CD4-positive, alpha-beta T cell treated with Interleukin-1 beta for 1 hour (primary cell): Measurements from ENCODE around the gene RAB30.

Source experiments
- DNase-seq, 2 donors: peaks; one replicate each; pipeline ENCODE4 v3.0.0-alpha.2; 2020 to 2022

Gene RAB30, protein sequence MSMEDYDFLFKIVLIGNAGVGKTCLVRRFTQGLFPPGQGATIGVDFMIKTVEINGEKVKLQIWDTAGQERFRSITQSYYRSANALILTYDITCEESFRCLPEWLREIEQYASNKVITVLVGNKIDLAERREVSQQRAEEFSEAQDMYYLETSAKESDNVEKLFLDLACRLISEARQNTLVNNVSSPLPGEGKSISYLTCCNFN

GRCh38 chr11:83071567-83072349, at the start of gene RAB30:
TSS of gene RAB30 (minus strand) at chr11:83071897. CDS start at chr11:82997316, 74,581 bp downstream.
- DNase-seq = peak; percentile 97

GRCh38 chr11:83120327-83120726, 48.6 kb upstream of the RAB30 start:
- no peak for DNase-seq

GRCh38 chr11:83119216-83119615, 47.5 kb upstream of the RAB30 start:
- no peak for DNase-seq

- DNase-seq = no peak
These were observed 47.1 kb upstream of the RAB30 start for GRCh38 chr11:83118814-83119213.

GRCh38 chr11:83116015-83116641, 44.4 kb upstream of the RAB30 start:
- no peak for DNase-seq

DNA sequence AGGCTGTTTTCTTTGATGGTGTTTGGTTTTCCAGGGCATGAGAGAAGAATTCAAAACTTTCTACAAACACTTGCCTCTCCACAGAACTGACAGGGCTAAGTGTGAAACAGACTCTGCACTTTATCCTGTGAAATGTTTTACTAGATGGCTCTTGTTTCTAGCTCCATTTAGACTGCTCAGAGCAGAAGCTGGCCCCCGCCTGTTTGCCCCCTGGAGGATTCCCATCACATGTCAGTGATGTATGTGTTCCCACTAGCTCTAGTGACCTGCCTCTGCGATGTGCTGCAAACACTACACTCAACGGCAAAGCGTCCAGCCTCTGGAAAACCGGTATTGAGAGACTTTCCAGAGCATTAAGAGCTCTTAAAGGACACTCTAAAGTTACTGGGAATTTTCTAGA, 43.9 kb upstream of the RAB30 start:
- no peak for DNase-seq

GRCh38 chr11:83115026-83115425, 43.3 kb upstream of the RAB30 start:
- DNase-seq = no peak

GRCh38 chr11:83112886-83113285, 41.2 kb upstream of the RAB30 start:
- DNase-seq = no peak

GRCh38 chr11:83105168-83105567, 33.5 kb upstream of the RAB30 start:
- DNase-seq = no peak

GRCh38 chr11:83102834-83103233, 31.1 kb upstream of the RAB30 start:
- no peak for DNase-seq

DNA sequence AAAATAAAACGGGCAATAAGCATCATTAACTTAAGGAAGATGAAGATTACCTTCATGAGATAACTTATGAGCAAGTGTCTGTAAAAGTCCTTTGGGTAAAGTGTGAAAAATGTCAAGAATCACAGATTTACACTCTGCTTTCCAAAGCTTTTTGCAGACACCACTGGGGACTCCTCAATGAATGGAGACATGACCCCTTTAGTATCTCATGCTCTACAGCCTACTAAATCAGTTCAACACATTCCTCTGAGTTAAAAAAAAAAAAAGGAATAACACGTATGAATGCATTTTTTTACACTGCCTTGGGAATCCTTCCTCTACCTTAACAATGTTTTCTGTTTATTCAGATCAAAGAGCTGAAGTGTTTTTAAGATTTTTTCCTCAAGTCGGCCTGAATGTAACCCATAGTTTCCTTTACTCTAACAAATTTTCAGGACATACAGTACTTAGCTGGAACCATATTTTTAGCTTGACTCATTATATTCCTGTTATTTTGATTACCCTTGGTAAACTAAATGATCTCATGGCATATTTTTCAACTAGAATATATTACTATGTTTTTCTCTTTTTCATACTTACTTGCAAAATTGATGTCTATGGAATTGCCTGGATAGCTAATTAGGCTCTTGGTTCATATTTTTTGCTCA, 25.9 kb upstream of the RAB30 start:
- DNase-seq = no peak

GRCh38 chr11:83093634-83094033, 21.9 kb upstream of the RAB30 start:
- DNase-seq = no peak

GRCh38 chr11:83092488-83093384, 21.0 kb upstream of the RAB30 start:
- DNase-seq = no peak

DNA sequence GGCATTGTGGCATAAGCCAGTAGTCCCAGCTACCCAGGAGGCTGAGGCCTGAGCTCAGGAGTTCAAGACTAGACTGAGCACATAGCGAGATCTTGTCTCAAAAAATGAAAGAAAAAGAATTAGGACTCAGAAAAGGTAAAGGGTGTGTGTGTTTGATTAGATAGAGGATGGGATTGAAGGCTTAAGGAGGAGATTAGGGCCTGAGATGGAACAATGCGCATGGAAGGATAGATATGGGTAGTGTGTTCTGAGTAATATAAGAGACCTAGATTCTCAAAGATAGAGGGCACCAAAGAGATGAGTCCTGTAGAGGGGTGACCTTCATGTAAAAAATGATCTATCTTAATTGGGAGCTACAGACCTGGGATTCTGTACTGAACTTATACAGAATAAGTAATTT, 17.3 kb upstream of the RAB30 start:
- no peak for DNase-seq

DNA sequence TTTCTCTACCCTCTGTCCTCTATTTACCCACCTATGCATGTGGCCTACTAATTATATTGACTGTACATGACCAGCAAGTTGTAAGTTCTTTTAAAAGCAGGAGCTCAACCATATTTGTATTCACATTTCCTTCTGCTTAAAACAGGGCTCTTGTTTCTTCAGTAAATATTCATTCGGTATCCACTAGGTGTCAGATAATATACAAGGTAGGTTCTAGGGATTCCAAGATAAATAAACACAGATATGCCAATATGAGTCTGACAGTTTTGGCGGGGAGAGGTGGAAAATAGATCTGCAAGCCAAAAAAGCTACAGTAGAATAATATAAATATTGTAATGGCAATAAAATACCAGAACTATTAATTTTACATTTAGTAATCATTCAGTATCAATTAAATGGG, 15.3 kb upstream of the RAB30 start:
- no peak for DNase-seq

DNA sequence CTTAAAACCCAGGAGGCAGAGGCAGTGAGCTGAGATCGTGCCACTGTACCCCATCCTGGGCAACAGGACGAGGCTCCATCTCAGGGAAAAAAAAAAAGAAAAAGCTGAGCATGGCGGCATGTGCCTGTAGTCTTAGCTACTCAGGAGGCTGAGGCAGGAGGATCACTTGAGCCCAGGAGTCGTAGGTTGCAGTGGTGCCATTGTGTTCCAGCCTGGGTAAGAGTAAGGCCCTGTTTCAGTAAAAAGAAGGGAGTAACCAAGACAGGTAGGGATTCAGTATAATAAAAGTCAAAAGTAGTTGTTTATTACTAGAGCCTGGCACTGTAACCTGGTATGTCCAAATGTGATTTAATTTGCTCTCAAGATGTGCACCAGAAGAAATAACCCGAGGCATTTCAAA, 8.1 kb upstream of the RAB30 start:
- DNase-seq = no peak

DNA sequence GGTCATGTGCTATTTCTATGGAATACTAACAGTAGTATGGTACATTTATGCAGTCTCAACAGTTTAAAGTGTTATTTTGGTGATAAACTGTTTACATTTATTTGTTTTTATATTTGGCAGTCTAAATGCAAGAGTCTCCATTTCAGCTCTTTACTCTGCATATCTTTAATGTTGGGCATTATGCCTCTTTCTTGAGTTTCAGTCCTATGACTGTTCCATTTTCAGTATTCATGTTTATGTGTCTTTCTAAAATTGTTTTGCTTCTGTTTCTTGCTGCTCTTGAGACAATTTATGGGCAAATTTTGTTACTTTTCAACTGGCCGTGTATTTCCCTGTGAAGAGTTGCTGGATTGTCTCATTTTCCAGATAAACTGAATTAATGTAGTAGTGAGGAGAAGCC, 6.6 kb upstream of the RAB30 start:
- DNase-seq = no peak

- no peak for DNase-seq
These were observed 2.2 kb upstream of the RAB30 start for GRCh38 chr11:83073884-83074283.

- DNase-seq = no peak
These were observed 1.6 kb upstream of the RAB30 start for GRCh38 chr11:83073258-83073657.

- no peak for DNase-seq
These were observed 899 bp upstream of the RAB30 start for GRCh38 chr11:83072350-83073242.
